ENCODE measurements around the gene NCKAP1.
"Not testable (repeated sequence)": the region's sequence is repeated elsewhere in the genome, so short reads cannot be mapped to it uniquely, and the experiment has no call there.

NCKAP1 gene

DNA sequence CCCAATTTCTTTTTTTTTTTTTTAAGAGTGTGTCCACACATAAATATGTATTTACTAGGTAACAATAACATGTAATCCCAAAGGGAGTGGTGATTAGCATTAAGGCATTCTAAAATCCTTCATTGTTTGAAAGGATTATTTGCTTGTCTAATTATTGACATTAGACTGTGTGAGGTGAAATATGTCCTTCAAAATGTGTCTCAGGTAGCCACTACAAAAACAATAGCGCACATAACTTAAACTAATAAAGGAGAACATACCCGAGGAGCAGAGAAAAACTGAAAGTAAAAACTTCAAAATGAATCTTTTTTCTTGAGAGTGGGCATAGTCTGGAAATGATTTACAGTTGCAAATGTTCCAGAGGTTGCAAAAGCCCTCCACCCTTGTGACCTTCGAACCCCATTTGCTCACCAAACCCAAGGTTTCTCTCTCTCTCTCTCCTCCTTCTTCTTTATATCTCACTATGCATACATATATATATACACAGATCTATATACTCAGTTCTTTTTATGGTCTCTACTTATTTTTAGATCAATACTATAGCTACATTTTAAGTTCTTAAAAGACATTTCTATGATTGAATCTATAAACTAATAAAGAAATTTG lies 147.4 kb downstream of the NCKAP1 start:
- Histone ChIP-seq H3K9me3 (ENCODE audit: control extremely low read depth in 1 of 5, control insufficient read depth in 4 of 5, insufficient read depth in 2 of 5, low read depth in 1 of 5, low read length in 4 of 5) (no peaks in the 10 kb centered on the region), H3K4me3 (ENCODE audit: control insufficient read depth in 1 of 7, extremely low read depth in 1 of 7, insufficient read depth in 4 of 7, low read depth in 2 of 7, low read length in 6 of 7) (no peak overlapping the region), H3K27me3 (replicated peaks in 2 of 5; ENCODE audit: control insufficient read depth in 4 of 5, insufficient read depth in 5 of 5, low read length in 4 of 5) (no peaks in the 10 kb centered on the region), H3K27ac (ENCODE audit: insufficient read depth in 1 of 2, low read depth in 1 of 2, low read length in 2 of 2, poor library complexity in 1 of 2, severe bottlenecking in 2 of 2) (no peak overlapping the region), H3K4me1 (ENCODE audit: control extremely low read depth in 1 of 4, control insufficient read depth in 4 of 4, insufficient read depth in 4 of 4, low read length in 3 of 4) (no peaks in the 10 kb centered on the region), H3K36me3 (ENCODE audit: control insufficient read depth in 4 of 4, insufficient read depth in 4 of 4, low read length in 3 of 4) (no peaks in the 10 kb centered on the region)
- ChIA-PET CTCF (no interaction called here), POLR2A (interaction anchor here (0.6 kb wide), 1 partner anchor 27 kb away, joined by 3 read pairs; no protein-coding TSS in a partner anchor)
- DNase-seq: no peak
- WGBS (ENCODE audit: insufficient coverage): 75% methylated on average over 2 of the region's 3 CpGs

DNA sequence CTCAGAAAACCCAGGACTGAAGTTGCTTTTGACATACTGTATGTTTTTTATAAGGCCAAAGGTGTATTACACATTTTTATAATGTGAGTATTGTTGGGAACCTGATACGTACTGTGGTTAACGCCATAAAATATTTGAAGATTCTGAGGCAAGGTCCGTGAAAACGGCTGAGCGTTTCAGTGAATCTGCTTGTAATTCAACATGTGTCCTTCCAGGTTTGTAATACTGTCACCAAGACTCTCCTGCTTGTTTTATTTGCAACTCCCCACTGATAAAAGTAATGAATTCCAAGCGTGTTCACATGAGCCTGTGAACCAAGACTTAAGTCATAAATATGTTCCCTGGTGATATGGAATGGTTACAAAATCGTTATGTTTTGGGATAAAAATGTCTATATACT lies 148.0 kb downstream of the NCKAP1 start:
- H3K27ac ChIP-seq (ENCODE audit: insufficient read depth in 1 of 2, low read depth in 1 of 2, low read length in 2 of 2, poor library complexity in 1 of 2, severe bottlenecking in 2 of 2): no peak overlapping the region
- no peaks in the 10 kb centered on the region for H3K36me3 ChIP-seq (ENCODE audit: control insufficient read depth in 4 of 4, insufficient read depth in 4 of 4, low read length in 3 of 4)
- no peak overlapping the region for H3K4me3 ChIP-seq (ENCODE audit: control insufficient read depth in 1 of 7, extremely low read depth in 1 of 7, insufficient read depth in 4 of 7, low read depth in 2 of 7, low read length in 6 of 7)
- ChIA-PET CTCF (no interaction called here), POLR2A (no interaction called here)
- H3K4me1 ChIP-seq (ENCODE audit: control extremely low read depth in 1 of 4, control insufficient read depth in 4 of 4, insufficient read depth in 4 of 4, low read length in 3 of 4): no peaks in the 10 kb centered on the region
- no peak for DNase-seq
- H3K27me3 ChIP-seq (replicated peaks in 2 of 5; ENCODE audit: control insufficient read depth in 4 of 5, insufficient read depth in 5 of 5, low read length in 4 of 5): no peaks in the 10 kb centered on the region
- H3K9me3 ChIP-seq (ENCODE audit: control extremely low read depth in 1 of 5, control insufficient read depth in 4 of 5, insufficient read depth in 2 of 5, low read depth in 1 of 5, low read length in 4 of 5): no peaks in the 10 kb centered on the region
- 95% methylated on average over 5 of the region's 7 CpGs for WGBS (ENCODE audit: insufficient coverage)

DNA sequence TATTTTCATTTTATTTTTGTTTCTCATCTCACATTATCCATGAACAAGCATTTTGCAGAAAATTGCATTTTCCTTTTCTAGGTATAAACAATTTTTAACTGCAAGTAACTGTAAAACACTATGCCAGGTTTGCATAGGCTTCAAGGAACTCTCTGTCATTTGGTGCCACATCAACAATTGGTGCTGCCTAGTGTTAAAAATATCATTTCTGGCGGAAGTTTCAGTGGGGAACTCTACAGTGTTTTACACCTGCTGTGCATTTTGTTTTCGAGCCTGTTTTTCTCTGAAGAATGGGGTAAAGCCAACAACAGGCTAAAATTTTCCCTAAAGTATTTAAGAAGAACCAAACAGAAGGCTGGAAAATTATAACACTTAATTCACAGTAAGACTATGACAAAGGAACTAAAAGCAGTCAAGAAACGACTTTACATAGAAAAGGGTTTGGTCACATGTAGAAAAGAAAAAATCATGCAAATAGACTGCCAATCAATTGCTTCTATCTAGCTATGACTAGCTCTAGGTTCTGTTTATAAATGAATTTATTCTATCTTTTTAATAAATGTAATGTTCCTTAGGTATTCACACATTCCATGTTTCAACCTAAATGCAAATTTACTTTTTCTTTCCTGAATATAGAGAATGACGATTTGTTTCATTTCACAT lies 150.4 kb downstream of the NCKAP1 start:
- CTCF ChIA-PET: no interaction called here
- Histone ChIP-seq H3K27ac (ENCODE audit: insufficient read depth in 1 of 2, low read depth in 1 of 2, low read length in 2 of 2, poor library complexity in 1 of 2, severe bottlenecking in 2 of 2) (no peak overlapping the region), H3K9me3 (ENCODE audit: control extremely low read depth in 1 of 5, control insufficient read depth in 4 of 5, insufficient read depth in 2 of 5, low read depth in 1 of 5, low read length in 4 of 5) (no peaks in the 10 kb centered on the region), H3K4me1 (ENCODE audit: control extremely low read depth in 1 of 4, control insufficient read depth in 4 of 4, insufficient read depth in 4 of 4, low read length in 3 of 4) (no peaks in the 10 kb centered on the region), H3K27me3 (replicated peaks in 2 of 5; ENCODE audit: control insufficient read depth in 4 of 5, insufficient read depth in 5 of 5, low read length in 4 of 5) (no peaks in the 10 kb centered on the region), H3K4me3 (ENCODE audit: control insufficient read depth in 1 of 7, extremely low read depth in 1 of 7, insufficient read depth in 4 of 7, low read depth in 2 of 7, low read length in 6 of 7) (no peak overlapping the region), H3K36me3 (ENCODE audit: control insufficient read depth in 4 of 4, insufficient read depth in 4 of 4, low read length in 3 of 4) (no peaks in the 10 kb centered on the region)
- POLR2A ChIA-PET: no interaction called here
- DNase-seq: no peak
- 100% methylated on average over 1 of the region's 4 CpGs for WGBS (ENCODE audit: insufficient coverage)

DNA sequence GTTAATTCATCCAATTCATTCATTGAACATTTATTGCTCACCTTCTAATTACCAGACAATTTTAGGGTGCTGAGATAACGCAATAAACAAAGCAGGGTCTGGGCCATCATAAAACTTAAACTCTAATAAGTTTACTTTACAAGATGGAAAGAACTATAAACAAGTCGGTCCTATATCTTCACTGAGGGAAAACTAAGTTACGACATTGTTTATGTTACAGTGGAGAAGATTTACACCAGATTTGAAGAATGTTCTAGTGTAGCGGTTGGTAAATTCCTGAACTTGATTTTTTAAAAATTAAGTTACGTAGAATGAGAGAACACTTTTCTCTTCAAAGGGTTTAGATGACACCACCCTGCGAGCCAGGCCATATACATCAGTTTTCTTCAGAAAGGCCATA lies 151.2 kb downstream of the NCKAP1 start:
- H3K4me1 ChIP-seq (ENCODE audit: control extremely low read depth in 1 of 4, control insufficient read depth in 4 of 4, insufficient read depth in 4 of 4, low read length in 3 of 4): no peaks in the 10 kb centered on the region
- no peak for DNase-seq
- H3K4me3 ChIP-seq (ENCODE audit: control insufficient read depth in 1 of 7, extremely low read depth in 1 of 7, insufficient read depth in 4 of 7, low read depth in 2 of 7, low read length in 6 of 7): no peak overlapping the region
- no peak overlapping the region for H3K27ac ChIP-seq (ENCODE audit: insufficient read depth in 1 of 2, low read depth in 1 of 2, low read length in 2 of 2, poor library complexity in 1 of 2, severe bottlenecking in 2 of 2)
- ChIA-PET CTCF (no interaction called here), POLR2A (no interaction called here)
- no peaks in the 10 kb centered on the region for H3K9me3 ChIP-seq (ENCODE audit: control extremely low read depth in 1 of 5, control insufficient read depth in 4 of 5, insufficient read depth in 2 of 5, low read depth in 1 of 5, low read length in 4 of 5)
- WGBS (ENCODE audit: insufficient coverage): 100% methylated on average over 2 of the region's 6 CpGs
- no peaks in the 10 kb centered on the region for H3K27me3 ChIP-seq (replicated peaks in 2 of 5; ENCODE audit: control insufficient read depth in 4 of 5, insufficient read depth in 5 of 5, low read length in 4 of 5)
- H3K36me3 ChIP-seq (ENCODE audit: control insufficient read depth in 4 of 4, insufficient read depth in 4 of 4, low read length in 3 of 4): no peaks in the 10 kb centered on the region

DNA sequence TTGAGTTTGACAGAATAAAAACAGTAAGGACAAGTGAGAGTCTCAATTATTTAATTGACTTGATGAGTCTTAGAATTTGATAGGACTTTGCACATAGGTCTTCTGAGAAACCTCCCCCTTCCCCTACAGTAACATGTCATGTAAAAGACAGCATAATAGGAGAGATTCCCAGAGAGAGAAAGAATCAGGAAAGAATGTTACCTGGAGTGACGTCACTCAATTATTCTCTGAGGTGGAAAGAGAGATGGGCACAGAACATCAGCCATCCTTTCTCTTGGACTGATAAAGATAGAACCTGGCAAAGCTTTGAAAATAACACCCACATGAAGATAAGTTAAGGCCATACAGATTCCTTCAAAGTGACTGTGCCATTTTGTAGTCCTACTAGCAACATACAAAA lies 152.5 kb downstream of the NCKAP1 start:
- Histone ChIP-seq H3K4me1 (ENCODE audit: control extremely low read depth in 1 of 4, control insufficient read depth in 4 of 4, insufficient read depth in 4 of 4, low read length in 3 of 4) (no peaks in the 10 kb centered on the region), H3K27me3 (replicated peaks in 2 of 5; ENCODE audit: control insufficient read depth in 4 of 5, insufficient read depth in 5 of 5, low read length in 4 of 5) (no peaks in the 10 kb centered on the region), H3K9me3 (ENCODE audit: control extremely low read depth in 1 of 5, control insufficient read depth in 4 of 5, insufficient read depth in 2 of 5, low read depth in 1 of 5, low read length in 4 of 5) (no peaks in the 10 kb centered on the region), H3K27ac (ENCODE audit: insufficient read depth in 1 of 2, low read depth in 1 of 2, low read length in 2 of 2, poor library complexity in 1 of 2, severe bottlenecking in 2 of 2) (no peak overlapping the region), H3K36me3 (ENCODE audit: control insufficient read depth in 4 of 4, insufficient read depth in 4 of 4, low read length in 3 of 4) (no peaks in the 10 kb centered on the region), H3K4me3 (ENCODE audit: control insufficient read depth in 1 of 7, extremely low read depth in 1 of 7, insufficient read depth in 4 of 7, low read depth in 2 of 7, low read length in 6 of 7) (no peak overlapping the region)
- 100% methylated on average over 1 of the region's 1 CpG for WGBS (ENCODE audit: insufficient coverage)
- ChIA-PET POLR2A (no interaction called here), CTCF (no interaction called here)
- DNase-seq: no peak

DNA sequence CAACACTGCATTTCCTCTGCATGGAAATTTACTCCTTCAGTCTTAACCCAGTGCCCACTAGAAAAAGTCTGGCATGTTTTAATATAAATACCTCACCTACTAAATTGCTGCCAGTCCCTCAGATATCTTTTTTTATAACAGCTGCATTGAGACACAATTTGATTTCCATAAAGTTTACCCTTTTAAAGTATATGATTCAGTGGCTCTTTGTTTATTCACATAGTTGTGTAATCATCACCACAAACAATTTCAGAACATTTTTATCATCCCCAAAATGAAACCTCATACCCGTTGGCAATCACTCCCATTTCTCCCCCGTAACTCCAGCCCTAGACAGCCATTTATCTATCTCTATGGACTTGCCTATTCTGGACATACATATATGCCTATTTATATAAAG lies 154.8 kb downstream of the NCKAP1 start:
- Histone ChIP-seq H3K36me3 (ENCODE audit: control insufficient read depth in 4 of 4, insufficient read depth in 4 of 4, low read length in 3 of 4) (no peaks in the 10 kb centered on the region), H3K4me3 (ENCODE audit: control insufficient read depth in 1 of 7, extremely low read depth in 1 of 7, insufficient read depth in 4 of 7, low read depth in 2 of 7, low read length in 6 of 7) (no peak overlapping the region), H3K9me3 (ENCODE audit: control extremely low read depth in 1 of 5, control insufficient read depth in 4 of 5, insufficient read depth in 2 of 5, low read depth in 1 of 5, low read length in 4 of 5) (no peaks in the 10 kb centered on the region), H3K27ac (ENCODE audit: insufficient read depth in 1 of 2, low read depth in 1 of 2, low read length in 2 of 2, poor library complexity in 1 of 2, severe bottlenecking in 2 of 2) (no peak overlapping the region), H3K4me1 (ENCODE audit: control extremely low read depth in 1 of 4, control insufficient read depth in 4 of 4, insufficient read depth in 4 of 4, low read length in 3 of 4) (no peaks in the 10 kb centered on the region), H3K27me3 (replicated peaks in 2 of 5; ENCODE audit: control insufficient read depth in 4 of 5, insufficient read depth in 5 of 5, low read length in 4 of 5) (no peaks in the 10 kb centered on the region)
- ChIA-PET POLR2A (no interaction called here), CTCF (no interaction called here)
- no peak for DNase-seq
- WGBS (ENCODE audit: insufficient coverage): no CpG with 5 or more reads among the region's 2 CpGs

DNA sequence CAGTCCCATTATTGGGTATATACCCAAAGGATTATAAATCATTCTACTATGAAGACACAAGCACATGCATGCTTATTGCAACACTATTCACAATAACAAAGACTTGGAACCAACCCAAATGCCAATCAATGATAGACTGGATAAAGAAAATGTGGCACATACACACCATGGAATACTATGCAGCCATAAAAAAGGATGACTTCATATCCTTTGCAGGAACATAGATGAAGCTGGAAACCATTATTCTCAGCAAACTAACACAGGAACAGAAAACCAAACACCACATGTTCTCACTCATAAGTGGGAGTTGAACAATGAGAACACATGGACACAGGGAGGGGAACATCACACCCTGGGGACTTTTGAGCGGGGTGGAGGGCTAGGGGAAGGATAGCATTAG lies 158.2 kb downstream of the NCKAP1 start:
- H3K27ac ChIP-seq (ENCODE audit: insufficient read depth in 1 of 2, low read depth in 1 of 2, low read length in 2 of 2, poor library complexity in 1 of 2, severe bottlenecking in 2 of 2); DNase-seq; H3K9me3 ChIP-seq (ENCODE audit: control extremely low read depth in 1 of 5, control insufficient read depth in 4 of 5, insufficient read depth in 2 of 5, low read depth in 1 of 5, low read length in 4 of 5); CTCF ChIA-PET; H3K4me1 ChIP-seq (ENCODE audit: control extremely low read depth in 1 of 4, control insufficient read depth in 4 of 4, insufficient read depth in 4 of 4, low read length in 3 of 4); H3K27me3 ChIP-seq (replicated peaks in 2 of 5; ENCODE audit: control insufficient read depth in 4 of 5, insufficient read depth in 5 of 5, low read length in 4 of 5); H3K36me3 ChIP-seq (ENCODE audit: control insufficient read depth in 4 of 4, insufficient read depth in 4 of 4, low read length in 3 of 4); POLR2A ChIA-PET; H3K4me3 ChIP-seq (ENCODE audit: control insufficient read depth in 1 of 7, extremely low read depth in 1 of 7, insufficient read depth in 4 of 7, low read depth in 2 of 7, low read length in 6 of 7): not testable (repeated sequence)
- no CpG with 5 or more reads among the region's 1 CpG for WGBS (ENCODE audit: insufficient coverage)
